LoVo (cell line): ENCODE results near the gene SRRT.

ENCODE experiments used
- DNase-seq: peaks from one replicate; pipeline ENCODE4 v3.0.0-alpha.2; 2016; ENCODE audit warnings: low spot score

Gene SRRT

GRCh38 chr7:100880645-100881044 lies 5.7 kb downstream of the SRRT start:
- no peak for DNase-seq

DNA sequence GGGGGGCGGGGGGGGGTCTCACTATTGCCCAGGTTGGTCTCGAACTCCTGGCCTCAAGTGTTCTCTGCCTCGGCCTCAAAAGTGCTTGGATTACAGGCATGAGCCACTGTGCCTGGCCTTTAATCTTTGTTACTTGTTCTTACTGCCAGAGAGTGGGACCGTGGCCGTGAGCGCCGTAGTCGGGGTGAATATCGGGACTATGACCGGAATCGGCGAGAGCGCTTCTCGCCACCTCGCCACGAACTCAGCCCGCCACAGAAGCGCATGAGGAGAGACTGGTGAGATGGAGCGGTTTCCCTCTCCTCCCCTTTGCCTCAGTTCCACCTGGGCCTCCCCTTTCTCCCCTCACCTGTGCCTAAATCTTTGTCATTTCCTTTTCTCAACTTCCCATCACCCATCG lies 6.2 kb downstream of the SRRT start:
- DNase-seq = no peak

GRCh38 chr7:100882201-100882600 lies 7.3 kb downstream of the SRRT start:
- no peak for DNase-seq

- DNase-seq = no peak
These were observed 8.1 kb downstream of the SRRT start for GRCh38 chr7:100882785-100883526.

GRCh38 chr7:100884736-100885439 lies 10.0 kb downstream of the SRRT start:
- DNase-seq = no peak

DNA sequence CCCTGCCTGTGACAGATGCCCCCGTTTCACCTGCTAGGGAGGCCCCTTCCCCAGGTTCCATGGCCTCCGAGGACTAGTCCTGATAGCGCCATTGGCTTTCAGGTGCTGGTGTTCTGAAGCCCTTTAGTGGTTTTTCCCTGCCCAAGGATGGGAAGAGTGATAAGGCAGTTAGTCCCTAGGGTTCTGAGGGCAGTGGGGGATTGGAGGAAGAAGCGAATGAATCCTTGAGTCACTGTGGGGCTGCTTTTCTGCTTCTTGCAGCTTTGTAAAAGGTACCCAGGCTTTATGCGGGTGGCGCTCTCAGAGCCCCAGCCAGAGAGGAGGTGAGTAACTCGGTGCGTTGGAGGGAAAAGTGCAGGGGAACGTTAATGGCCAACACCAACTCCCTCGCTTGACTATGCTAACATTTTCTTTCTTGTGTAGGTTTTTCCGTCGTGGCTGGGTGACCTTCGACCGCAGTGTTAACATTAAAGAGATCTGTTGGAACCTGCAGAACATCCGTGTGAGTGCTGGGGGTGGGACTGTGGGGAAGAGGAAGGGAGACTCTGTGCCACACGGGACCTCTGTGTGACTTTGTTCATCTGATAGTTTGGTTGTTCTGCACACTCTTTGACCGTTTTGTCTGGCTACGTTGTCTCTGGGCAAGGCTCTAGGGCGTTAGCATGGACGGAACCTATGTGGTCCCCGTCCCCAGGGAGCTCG lies 10.7 kb downstream of the SRRT start:
- no peak for DNase-seq

GRCh38 chr7:100886142-100886935 lies 11.4 kb downstream of the SRRT start:
- no peak for DNase-seq

DNA sequence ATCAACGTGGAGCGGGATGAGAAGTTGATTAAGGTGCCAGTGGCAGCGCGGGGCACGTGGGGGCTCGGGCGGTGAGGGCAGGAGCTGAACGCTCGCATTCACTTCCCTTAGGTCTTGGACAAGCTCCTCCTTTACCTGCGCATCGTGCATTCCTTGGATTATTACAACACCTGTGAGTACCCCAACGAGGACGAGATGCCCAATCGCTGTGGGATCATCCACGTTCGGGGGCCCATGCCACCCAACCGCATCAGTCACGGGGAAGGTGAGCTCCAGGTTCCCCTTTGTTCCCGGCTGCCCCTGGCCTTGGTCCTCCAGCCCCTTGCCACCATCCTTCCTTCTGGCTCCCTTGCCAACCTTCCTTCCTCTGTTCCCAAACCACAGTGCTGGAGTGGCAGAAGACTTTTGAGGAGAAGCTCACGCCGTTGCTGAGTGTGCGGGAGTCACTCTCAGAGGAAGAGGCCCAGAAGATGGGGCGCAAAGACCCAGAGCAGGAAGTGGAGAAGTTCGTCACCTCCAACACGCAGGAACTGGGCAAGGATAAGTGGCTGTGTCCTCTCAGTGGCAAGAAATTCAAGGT lies 12.1 kb downstream of the SRRT start:
- DNase-seq = no peak

GRCh38 chr7:100887516-100888290 lies 12.8 kb downstream of the SRRT start:
- no peak for DNase-seq

DNA sequence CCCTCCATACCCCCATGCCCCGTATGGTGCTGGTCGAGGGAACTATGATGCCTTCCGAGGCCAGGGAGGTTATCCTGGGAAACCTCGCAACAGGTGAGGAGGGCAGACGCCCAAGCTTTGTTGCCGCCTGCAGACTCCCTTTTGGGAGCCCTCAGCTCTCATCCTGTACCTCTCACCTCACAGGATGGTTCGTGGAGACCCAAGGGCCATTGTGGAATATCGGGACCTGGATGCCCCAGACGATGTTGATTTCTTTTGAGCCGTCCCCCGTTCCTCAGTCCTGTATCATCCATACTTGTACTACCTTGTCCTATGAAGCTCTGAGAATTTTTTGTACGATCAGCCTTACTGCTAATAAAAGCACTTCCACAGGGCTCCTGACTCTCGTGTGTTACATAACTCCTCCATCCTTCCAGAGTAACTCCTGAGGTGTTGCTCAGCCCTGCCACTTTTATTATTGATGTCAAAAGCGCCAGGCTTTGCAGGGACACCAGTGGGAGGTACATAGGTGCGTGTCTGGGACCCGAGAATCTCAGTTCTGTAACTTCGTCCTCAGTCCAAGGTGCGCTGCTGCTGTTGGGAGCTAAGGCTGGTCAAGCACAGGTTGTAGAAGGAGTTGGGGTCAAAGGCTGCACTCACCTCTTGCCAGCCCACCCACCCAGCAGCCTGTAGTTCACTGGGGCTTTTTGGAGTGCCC lies 13.5 kb downstream of the SRRT start:
- no peak for DNase-seq

DNA sequence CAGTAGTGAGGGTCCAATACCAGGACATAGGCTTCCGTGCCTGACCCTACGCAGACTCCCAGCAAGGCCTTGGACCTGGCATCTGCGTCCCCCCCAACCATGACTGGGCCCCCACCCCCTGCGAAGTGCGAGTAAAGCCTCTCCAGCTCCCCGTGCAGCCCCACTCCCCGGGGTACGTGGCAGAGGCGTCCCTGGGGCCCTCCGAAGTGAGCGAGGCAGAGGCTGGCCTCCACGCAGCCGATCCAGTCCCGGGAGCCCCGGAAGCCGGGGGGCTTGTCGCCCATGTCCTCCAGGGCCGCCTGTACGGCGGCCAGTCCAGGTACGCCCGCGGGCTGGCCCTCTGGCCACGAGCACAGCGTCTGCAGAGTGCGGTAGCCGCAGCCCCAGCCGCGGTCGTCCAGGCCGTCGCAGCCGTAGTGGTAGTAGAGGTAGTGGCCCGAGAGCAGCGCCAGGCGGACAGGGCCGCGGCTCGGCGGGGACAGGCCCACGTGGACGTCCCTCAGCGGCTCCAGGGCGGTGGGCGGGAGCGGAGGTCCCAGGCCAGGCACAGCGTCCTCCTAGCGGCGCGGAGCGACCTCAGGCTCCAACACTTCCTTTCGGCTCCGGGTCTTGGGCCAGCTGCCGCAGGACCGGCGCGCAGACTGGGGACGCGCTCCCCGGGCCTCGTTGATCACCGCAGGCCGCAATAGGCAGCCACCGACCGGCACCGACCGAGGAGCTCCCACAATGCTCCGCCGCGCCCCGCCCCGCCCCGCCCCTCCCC lies 14.3 kb downstream of the SRRT start, which contains the start of gene UFSP1:
Gene UFSP1, minus strand, starts transcription at position 728 of the 763 bp plus-strand sequence. Its CDS starts 444 bp downstream, at position 284.
- DNase-seq = no peak

DNA sequence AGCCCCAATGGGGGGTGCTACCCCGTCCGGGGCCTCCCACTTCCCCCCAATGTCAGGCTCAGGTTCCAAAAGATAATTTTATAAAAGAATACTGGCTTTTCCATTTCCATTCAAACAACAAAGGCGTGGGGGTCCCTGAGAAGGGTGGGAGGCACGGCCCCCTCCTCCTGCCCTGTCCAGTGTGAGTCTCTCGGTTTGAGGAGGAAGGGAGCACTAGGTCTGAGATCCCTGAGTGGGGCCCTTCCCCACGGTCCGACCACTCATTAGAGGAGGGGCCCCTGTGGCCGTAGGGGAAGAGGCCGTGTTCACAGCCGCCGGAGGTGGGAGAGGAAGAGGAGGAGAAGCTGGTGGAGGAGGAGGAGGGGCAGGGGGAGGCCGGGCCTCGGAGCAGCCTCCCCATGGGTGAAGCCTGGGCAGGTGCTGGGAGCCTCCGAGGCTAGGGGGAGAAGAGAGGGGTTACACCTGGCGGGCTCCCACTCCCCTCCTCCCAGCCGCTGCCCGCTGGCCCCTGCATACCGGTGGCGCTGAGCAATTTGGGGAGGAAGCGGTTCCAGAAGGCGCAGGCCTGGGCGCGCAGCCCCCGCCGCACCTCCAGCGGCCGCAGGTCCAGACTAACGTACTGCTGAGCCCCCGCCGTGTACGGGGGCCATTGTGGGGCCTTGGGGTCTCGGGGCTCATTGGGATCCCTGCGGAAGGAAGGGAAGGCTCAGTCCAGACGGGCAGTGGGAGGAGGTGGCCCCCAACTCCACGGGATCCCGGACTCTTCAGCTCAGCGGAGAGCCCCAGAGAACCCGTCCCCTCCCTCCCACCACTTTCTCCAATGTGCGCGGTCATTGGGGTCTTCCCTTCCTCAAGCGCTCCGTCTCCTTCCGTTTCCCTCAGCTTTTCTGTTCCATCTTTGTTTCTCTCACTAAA lies 16.0 kb downstream of the SRRT start:
- DNase-seq = no peak

DNA sequence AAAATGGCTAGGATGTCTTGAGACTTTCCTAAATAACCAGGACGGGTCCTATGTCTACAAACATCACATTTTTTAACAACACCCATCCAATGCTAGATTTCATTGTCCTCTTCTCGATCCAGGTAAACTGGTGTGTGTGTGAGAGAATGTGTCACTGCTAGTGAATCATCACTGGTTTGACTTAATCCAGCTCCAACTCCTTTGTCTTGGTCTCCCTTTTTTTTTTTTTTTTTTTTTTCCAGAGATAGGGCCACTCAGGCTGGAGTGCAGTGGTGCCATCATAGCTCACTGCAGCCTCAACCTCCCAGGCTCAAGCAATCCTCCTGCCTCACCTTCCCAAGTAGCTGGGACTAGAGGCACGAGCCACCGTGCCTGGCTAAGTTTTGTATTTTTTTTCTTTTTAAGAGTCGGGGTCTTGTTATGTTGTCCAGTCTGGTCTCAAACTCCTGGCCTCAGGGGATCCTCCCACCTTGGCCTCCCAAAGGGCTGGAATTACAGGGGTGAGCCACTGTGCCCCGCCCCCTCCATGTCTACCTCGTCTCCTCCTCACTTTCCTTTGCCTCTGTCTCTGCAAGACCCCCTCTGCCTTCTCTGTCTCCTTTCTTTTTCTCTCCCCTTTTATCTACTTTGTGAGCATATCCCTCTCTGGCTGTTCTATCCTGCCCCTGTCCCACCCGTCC lies 16.8 kb downstream of the SRRT start:
- DNase-seq = no peak

- DNase-seq = no peak
These were observed 17.7 kb downstream of the SRRT start for GRCh38 chr7:100892364-100893317.

GRCh38 chr7:100893318-100893895 lies 18.5 kb downstream of the SRRT start:
- no peak for DNase-seq
